ENCODE data around the gene AHR.
"Not testable (repeated sequence)": the region's sequence is repeated elsewhere in the genome, so short reads cannot be mapped to it uniquely, and the experiment has no call there.

The AHR gene

GRCh38 chr7:17382408-17383354, 84.2 kb downstream of the AHR start:
- DNase-seq, result not testable (repeated sequence)

DNA sequence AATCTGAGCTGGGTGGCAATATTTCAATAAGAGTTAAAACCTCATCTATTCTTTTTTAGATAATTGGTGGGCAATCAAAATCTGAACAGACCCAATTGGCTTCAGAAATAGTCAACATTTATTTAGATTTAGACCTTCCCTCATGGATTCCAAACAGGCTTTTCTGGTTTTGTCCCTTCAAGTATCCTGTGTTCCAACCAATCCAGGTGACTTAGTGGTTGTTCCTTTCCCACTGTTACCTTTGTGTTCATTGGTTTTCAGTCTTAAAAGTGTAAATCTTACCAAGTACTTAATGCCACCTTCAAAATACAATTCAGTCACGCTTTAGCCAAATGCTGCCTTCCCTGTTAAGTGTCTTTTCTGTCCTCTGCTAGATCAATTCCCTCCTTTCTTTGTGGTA, 85.9 kb downstream of the AHR start:
- DNase-seq, result no peak

DNA sequence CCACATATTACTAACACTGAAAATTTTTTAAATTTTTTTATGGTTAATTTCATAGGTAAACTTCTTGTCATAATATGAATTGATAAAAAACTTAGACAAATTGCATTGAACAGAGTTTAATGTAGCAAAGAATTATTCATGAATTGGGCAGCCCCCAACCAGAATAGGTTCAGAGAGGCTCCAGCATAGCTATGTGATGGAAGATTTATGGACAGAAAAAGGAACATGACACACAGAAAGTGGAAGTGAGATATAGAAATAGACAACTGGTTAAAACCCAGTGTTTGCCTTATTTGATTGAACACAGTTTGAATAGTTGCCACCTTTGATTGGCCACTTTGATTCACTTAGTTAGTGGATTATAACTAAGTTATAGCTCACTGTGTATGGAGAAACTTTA, 87.2 kb downstream of the AHR start:
- DNase-seq, result no peak

GRCh38 chr7:17390392-17390791, 91.9 kb downstream of the AHR start:
- DNase-seq, result no peak

GRCh38 chr7:17391366-17391765, 92.9 kb downstream of the AHR start:
- no peak for DNase-seq

DNA sequence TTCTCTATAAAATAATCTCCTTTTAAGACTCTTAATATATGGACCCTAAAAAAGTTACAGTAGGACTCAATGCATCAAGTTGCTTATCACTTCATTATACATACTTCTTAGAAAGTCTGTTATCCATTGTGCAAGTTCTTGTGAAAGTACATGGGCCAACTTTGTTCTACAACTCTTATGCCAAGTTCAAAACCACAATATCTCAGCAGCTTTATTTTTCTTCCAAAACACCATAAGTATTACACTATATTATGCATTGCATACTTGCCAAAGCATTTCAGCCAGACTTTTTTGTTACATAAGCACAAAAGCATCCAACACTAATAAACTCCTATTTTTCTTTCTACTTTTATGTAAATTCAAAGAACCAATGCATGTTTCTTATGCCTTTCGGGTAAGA, 94.4 kb downstream of the AHR start:
- DNase-seq, result no peak

DNA sequence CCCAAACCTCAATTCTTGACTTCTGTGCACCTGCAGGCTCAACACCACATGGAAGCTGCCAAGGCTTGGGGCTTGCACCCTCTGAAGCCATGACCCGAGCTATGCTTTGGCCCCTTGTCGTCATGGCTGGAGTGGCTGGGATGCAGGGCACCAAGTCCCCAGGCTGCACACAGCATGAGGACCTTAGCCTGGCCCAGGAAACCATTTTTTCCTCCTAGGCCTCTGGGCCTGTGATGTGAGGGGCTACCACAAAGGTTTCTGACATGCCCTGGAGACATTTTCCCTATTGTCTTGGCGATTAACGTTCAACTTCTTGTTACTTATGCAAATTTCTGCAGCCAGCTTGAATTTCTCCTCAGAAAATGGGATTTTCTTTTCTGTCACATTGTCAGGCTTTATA, 96.1 kb downstream of the AHR start:
- DNase-seq, result not testable (repeated sequence)

All from effector CD4-positive, alpha-beta T cell (primary cell).